ENCODE measurements around the gene MACROD2. TPM values are rescaled to one million over a fixed set of nuclear protein-coding genes. Genes with fewer than 3 reads are reported as not detected.

MACROD2 gene
- total and polyA plus RNA-seq, 4 donors = 0.66 to 10.5 (median 3.3) TPM

DNA sequence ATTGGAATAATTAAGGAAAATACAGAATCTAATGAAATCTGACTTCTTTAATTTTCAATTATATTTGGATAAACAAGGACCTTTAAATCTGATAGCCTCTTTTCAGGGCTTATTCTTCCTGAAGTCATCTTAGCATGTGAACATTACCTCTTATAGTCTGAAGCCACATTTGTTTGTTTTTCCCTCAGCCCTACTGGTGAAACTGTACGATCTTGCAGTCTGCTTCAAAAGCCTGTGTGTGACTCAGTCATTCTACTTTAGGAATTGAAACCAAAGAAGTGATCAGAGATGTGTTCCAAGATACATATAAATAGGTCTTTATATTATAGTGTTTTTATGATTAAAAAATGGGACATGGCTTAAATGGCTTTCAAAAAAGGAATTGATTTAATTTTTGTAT, 67.5 kb downstream of the MACROD2 start:
- H3K4me3 ChIP-seq (ENCODE audit: low read depth in 1 of 3, low read length in 3 of 3) = no peak overlapping the region
- TF ChIP-seq EGR1 (IDR thresholded peaks at IDR 0.05; ENCODE audit: low read depth in 2 of 2) = no peak
- TF ChIP-seq TAF1 (conservative IDR thresholded peaks at IDR 0.05) = no peak
- no peak for TF ChIP-seq ZBTB33 (IDR thresholded peaks at IDR 0.05)
- no peak for TF ChIP-seq HNF4G (IDR thresholded peaks at IDR 0.05)
- no peak for TF ChIP-seq RAD21 (IDR thresholded peaks at IDR 0.05)
- TF ChIP-seq FOXA1 (IDR thresholded peaks at IDR 0.05) = no peak
- TF ChIP-seq HNF4A (conservative IDR thresholded peaks at IDR 0.05) = no peak
- TF ChIP-seq REST (IDR thresholded peaks at IDR 0.05) = no peak
- no peak for TF ChIP-seq MAX (IDR thresholded peaks at IDR 0.05)
- TF ChIP-seq RXRA (IDR thresholded peaks at IDR 0.05) = no peak
- no peaks in the 10 kb centered on the region for H3K9me3 ChIP-seq (ENCODE audit: control insufficient read depth in 4 of 4, low read length in 3 of 4)
- H3K9ac ChIP-seq (ENCODE audit: low read depth in 1 of 2, low read length in 2 of 2) = no peak overlapping the region
- WGBS = 80% methylated on average over 1 of the region's 1 CpG
- no peaks in the 10 kb centered on the region for H3K36me3 ChIP-seq (ENCODE audit: control insufficient read depth in 4 of 4, insufficient read depth in 3 of 4, low read depth in 1 of 4, low read length in 3 of 4)
- DNase-seq (ENCODE audit: low spot score) = no peak
- no peak overlapping the region for H3K27ac ChIP-seq (ENCODE audit: low read depth in 1 of 2, low read length in 2 of 2)
- H3K4me1 ChIP-seq (ENCODE audit: control insufficient read depth in 4 of 4, insufficient read depth in 4 of 4, low read length in 3 of 4) = peaks cover 0 to 14% (median 6%) of the 10 kb centered on the region in 4 donors
- H3K27me3 ChIP-seq (ENCODE audit: control insufficient read depth in 4 of 4, insufficient read depth in 4 of 4, low read length in 3 of 4) = no peaks in the 10 kb centered on the region

GRCh38 chr20:14064333-14064732, 69.0 kb downstream of the MACROD2 start:
- Histone ChIP-seq H3K9ac (ENCODE audit: low read depth in 1 of 2, low read length in 2 of 2) (no peak overlapping the region), H3K9me3 (ENCODE audit: control insufficient read depth in 4 of 4, low read length in 3 of 4) (no peaks in the 10 kb centered on the region), H3K4me1 (ENCODE audit: control insufficient read depth in 4 of 4, insufficient read depth in 4 of 4, low read length in 3 of 4) (peaks cover 0 to 16% (median 6%) of the 10 kb centered on the region in 4 donors), H3K27ac (ENCODE audit: low read depth in 1 of 2, low read length in 2 of 2) (no peak overlapping the region), H3K27me3 (ENCODE audit: control insufficient read depth in 4 of 4, insufficient read depth in 4 of 4, low read length in 3 of 4) (no peaks in the 10 kb centered on the region), H3K36me3 (ENCODE audit: control insufficient read depth in 4 of 4, insufficient read depth in 3 of 4, low read depth in 1 of 4, low read length in 3 of 4) (no peaks in the 10 kb centered on the region), H3K4me3 (ENCODE audit: low read depth in 1 of 3, low read length in 3 of 3) (no peak overlapping the region)
- 85% methylated on average over 3 of the region's 3 CpGs for WGBS
- no peak for TF ChIP-seq ATF3 (IDR thresholded peaks at IDR 0.05)
- TF ChIP-seq FOXA2 (IDR thresholded peaks at IDR 0.05) = no peak
- no peak for TF ChIP-seq EGR1 (IDR thresholded peaks at IDR 0.05; ENCODE audit: low read depth in 2 of 2)
- TF ChIP-seq SP1 (IDR thresholded peaks at IDR 0.05) = no peak
- TF ChIP-seq YY1 (IDR thresholded peaks at IDR 0.05) = no peak
- TF ChIP-seq, protein P1, sequence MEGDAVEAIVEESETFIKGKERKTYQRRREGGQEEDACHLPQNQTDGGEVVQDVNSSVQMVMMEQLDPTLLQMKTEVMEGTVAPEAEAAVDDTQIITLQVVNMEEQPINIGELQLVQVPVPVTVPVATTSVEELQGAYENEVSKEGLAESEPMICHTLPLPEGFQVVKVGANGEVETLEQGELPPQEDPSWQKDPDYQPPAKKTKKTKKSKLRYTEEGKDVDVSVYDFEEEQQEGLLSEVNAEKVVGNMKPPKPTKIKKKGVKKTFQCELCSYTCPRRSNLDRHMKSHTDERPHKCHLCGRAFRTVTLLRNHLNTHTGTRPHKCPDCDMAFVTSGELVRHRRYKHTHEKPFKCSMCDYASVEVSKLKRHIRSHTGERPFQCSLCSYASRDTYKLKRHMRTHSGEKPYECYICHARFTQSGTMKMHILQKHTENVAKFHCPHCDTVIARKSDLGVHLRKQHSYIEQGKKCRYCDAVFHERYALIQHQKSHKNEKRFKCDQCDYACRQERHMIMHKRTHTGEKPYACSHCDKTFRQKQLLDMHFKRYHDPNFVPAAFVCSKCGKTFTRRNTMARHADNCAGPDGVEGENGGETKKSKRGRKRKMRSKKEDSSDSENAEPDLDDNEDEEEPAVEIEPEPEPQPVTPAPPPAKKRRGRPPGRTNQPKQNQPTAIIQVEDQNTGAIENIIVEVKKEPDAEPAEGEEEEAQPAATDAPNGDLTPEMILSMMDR (IDR thresholded peaks at IDR 0.05; ENCODE audit: low read depth, low read length, missing input control) = no peak
- no peak for TF ChIP-seq JUND (IDR thresholded peaks at IDR 0.05)
- no peak for TF ChIP-seq RAD21 (IDR thresholded peaks at IDR 0.05)
- no peak for TF ChIP-seq HNF4G (IDR thresholded peaks at IDR 0.05)
- TF ChIP-seq HNF4A (conservative IDR thresholded peaks at IDR 0.05) = no peak
- no peak for TF ChIP-seq MAX (IDR thresholded peaks at IDR 0.05)
- no peak for TF ChIP-seq NR2F2 (IDR thresholded peaks at IDR 0.05)
- no peak for TF ChIP-seq FOXA1 (IDR thresholded peaks at IDR 0.05)
- no peak for TF ChIP-seq TAF1 (conservative IDR thresholded peaks at IDR 0.05)
- no peak for TF ChIP-seq RXRA (IDR thresholded peaks at IDR 0.05)
- no peak for TF ChIP-seq REST (IDR thresholded peaks at IDR 0.05)
- no peak for TF ChIP-seq ZBTB33 (IDR thresholded peaks at IDR 0.05)
- TF ChIP-seq GABPA (IDR thresholded peaks at IDR 0.05 in 1 of 2, conservative IDR thresholded peaks at IDR 0.05 in 1 of 2) = no peak
- no peak for DNase-seq (ENCODE audit: low spot score)

All from liver (tissue), 9 donors.